Heart left ventricle (tissue), 16 donors: ENCODE results near the gene RPS6KA6. TPM values are rescaled to one million over a fixed set of nuclear protein-coding genes. Genes with fewer than 3 reads are reported as not detected.

Experiments
- ATAC-seq, 4 donors: fragments of 200-7000 bp; cut with Tn5 transposase; one replicate each; pipeline ENCODE4 v1.9.1; 2020 to 2022; ENCODE audit warnings: moderate library complexity in 4 of 4, mild to moderate bottlenecking in 3 of 4, moderate number of reproducible peaks in 1 of 4
- DNase-seq, 5 donors: peaks; one replicate each; pipeline ENCODE4 v3.0.0-alpha.2; 2020
- H3K27ac ChIP-seq, 12 donors: fragments of 200-600 bp; sonication (generic) in 4 of 12; one replicate each; pipeline versions ENCODE4 v1.5.0 to v1.8.0; 2016 to 2022; ENCODE audit warnings: mild to moderate bottlenecking in 2 of 12
- H3K27me3 ChIP-seq, 9 donors: fragments of 200-600 bp; sonication (generic) in 2 of 9; one replicate each; pipeline versions ENCODE4 v1.5.1 to v1.8.0; 2016 to 2022; ENCODE audit warnings: mild to moderate bottlenecking in 3 of 9
- H3K36me3 ChIP-seq, 9 donors: fragments of 200-600 bp; sonication (generic) in 2 of 9; one replicate each; pipeline versions ENCODE4 v1.5.0 to v1.8.0; 2018 to 2022; ENCODE audit warnings: mild to moderate bottlenecking in 2 of 9
- H3K4me1 ChIP-seq, 12 donors: fragments of 200-600 bp; sonication (generic) in 4 of 12; one replicate each; pipeline versions ENCODE4 v1.5.0 to v1.8.0; 2016 to 2022; ENCODE audit warnings: mild to moderate bottlenecking in 3 of 12
- H3K4me3 ChIP-seq, 12 donors: fragments of 200-600 bp; sonication (generic) in 4 of 12; one replicate each; pipeline versions ENCODE4 v1.5.0 to v1.8.0; 2017 to 2022; ENCODE audit warnings: mild to moderate bottlenecking in 9 of 12, moderate library complexity in 4 of 12
- H3K9me3 ChIP-seq, 12 donors: fragments of 200-600 bp; sonication (generic) in 4 of 12; one replicate each; pipeline versions ENCODE4 v1.5.0 to v1.8.0; 2016 to 2022; ENCODE audit warnings: mild to moderate bottlenecking in 1 of 12
- CTCF ChIP-seq, 12 donors: fragments of 200-600 bp; sonication (generic) in 4 of 12; IDR thresholded peaks; one replicate each; pipeline versions ENCODE4 v1.5.0 to v1.8.0; 2018 to 2022; ENCODE audit warnings: antibody characterized with exemption in 12 of 12, mild to moderate bottlenecking in 5 of 12
- POLR2A ChIP-seq, 2 donors: fragments of 450-650 bp; IDR thresholded peaks; one replicate each; pipeline ENCODE4 v1.6.1; 2017; ENCODE audit warnings: antibody characterized with exemption in 2 of 2, mild to moderate bottlenecking in 2 of 2, moderate library complexity in 2 of 2
- WGBS, 4 donors: extraction: QIAGEN DNeasy Blood & Tissue Kit in 2 of 4; methylation state at CpG; one replicate each; pipeline versions ENCODE4 v1.1.5 to v1.1.7; 2013 to 2018; 5-methylcytosine and 5-hydroxymethylcytosine counted together
- intact Hi-C, 10 donors: fragments of 100-400 bp; cut with DNase I; formaldehyde crosslinking; loops; one replicate each; pipeline versions ENCODE4 v1.11.1 to v1.14.2; 2022
- polyA plus RNA-seq, 2 donors: library from polyadenylated mRNA; stranded (reverse); fragments of 200-250 nt; gene quantifications; one replicate each; pipeline ENCODE4 v1.2.3, GENCODE V29; 2013
- total RNA-seq, 9 donors: library from RNA; depleted of rRNA in 2 of 9; stranded (reverse); fragments of >200 nt in 2 of 9; fragmentation: NEBNext Ultra II Directional in 3 of 9; extraction: Animal tissue kit (Norgen Biotek cat#: 25700) in 3 of 9; gene quantifications; one replicate each; pipeline versions ENCODE4 v1.1.0 to v1.2.4, GENCODE V29; 2016 to 2023
- donor health status: ischemic (EF 13 %, LVEDD 7.1; RV severe dilation, severe dysfunction).
- donor health status: healthy with polysubstance abuse.
- donor health status: DM: no; HTN: yes; CAD: no.
- donor health status: DM: no; HTN: no; CAD: no.
- donor health status: ischemic (EF 25% LVEDD 6.9; RV normal size, moderate dysfunction).
- donor health status: ischemic (EF 25% LVEDD 5.7; RV mildly dilated, moderate dysfunction).
- donor health status: healthy.
- donor health status: DM: yes; HTN: yes; CAD: no.
- donor health status: ischemic (EF 35%, LVEDD 5.7; RV mildly dilated, moderate dysfunction).
- donor health status: nonischemic (EF 11% LVEDD 7.7; RV severe dilation, severe dysfunction).
- donor health status: DM: yes; HTN: yes; CAD: no.
- donor health status: PGD.
- donor health status: ischemic (EF 29% LVEDD 5.4; RV normal size, mild dysfunction).
- donor health status: nonischemic (EF 23%, LVEDD 6.1; RV moderate dilation, normal function).

Gene RPS6KA6
- total and polyA plus RNA-seq, 11 donors, result 0.04 to 0.75 (median 0.48) TPM

- H3K27me3 ChIP-seq, result no peaks in the 10 kb centered on the region
- H3K9me3 ChIP-seq, result no peaks in the 10 kb centered on the region
- ATAC-seq (no peak), DNase-seq (no peak)
- no peaks in the 10 kb centered on the region for H3K36me3 ChIP-seq
- no peak for TF ChIP-seq CTCF (IDR thresholded peaks at IDR 0.05)
- TF ChIP-seq POLR2A (IDR thresholded peaks at IDR 0.05), result no peak
- no peaks in the 10 kb centered on the region for H3K4me1 ChIP-seq
- no peak overlapping the region for H3K4me3 ChIP-seq
- H3K27ac ChIP-seq, result no peak overlapping the region
- intact Hi-C loops, result no loop called here
These were observed 12.0 kb downstream of the RPS6KA6 start for GRCh38 chrX:84175958-84176357.

- 67 to 89% (median 82%) methylated on average over 3 of the region's 3 CpGs for WGBS, 4 donors
These were observed 12.7 kb downstream of the RPS6KA6 start for GRCh38 chrX:84175274-84175673.

GRCh38 chrX:84174348-84174747 is 13.7 kb downstream of the RPS6KA6 start:
- no peaks in the 10 kb centered on the region for H3K36me3 ChIP-seq
- no peak for ATAC-seq
- intact Hi-C loops, result no loop called here
- no peaks in the 10 kb centered on the region for H3K27me3 ChIP-seq
- 70 to 81% (median 75%) methylated on average over 2 of the region's 2 CpGs for WGBS, 4 donors
- DNase-seq, result no peak
- no peaks in the 10 kb centered on the region for H3K9me3 ChIP-seq
- TF ChIP-seq CTCF (IDR thresholded peaks at IDR 0.05) (no peak), POLR2A (IDR thresholded peaks at IDR 0.05) (no peak)
- H3K4me1 ChIP-seq, result no peaks in the 10 kb centered on the region
- H3K27ac ChIP-seq, result no peak overlapping the region
- no peak overlapping the region for H3K4me3 ChIP-seq

More at GRCh38 chrX:84175274-84175673, 12.7 kb downstream of the RPS6KA6 start:
- H3K9me3 ChIP-seq, result no peaks in the 10 kb centered on the region
- DNase-seq (no peak), ATAC-seq (no peak)
- intact Hi-C loops, result no loop called here
- no peak overlapping the region for H3K4me3 ChIP-seq
- no peak for TF ChIP-seq CTCF (IDR thresholded peaks at IDR 0.05)
- no peak overlapping the region for H3K27ac ChIP-seq
- H3K4me1 ChIP-seq, result no peaks in the 10 kb centered on the region
- no peaks in the 10 kb centered on the region for H3K36me3 ChIP-seq
- no peaks in the 10 kb centered on the region for H3K27me3 ChIP-seq

GRCh38 chrX:84170931-84171330 is 17.1 kb downstream of the RPS6KA6 start:
- DNase-seq (no peak), ATAC-seq (no peak)
- H3K27ac ChIP-seq, result no peak overlapping the region
- no peaks in the 10 kb centered on the region for H3K36me3 ChIP-seq
- H3K4me1 ChIP-seq, result no peaks in the 10 kb centered on the region
- no peaks in the 10 kb centered on the region for H3K9me3 ChIP-seq
- TF ChIP-seq CTCF (IDR thresholded peaks at IDR 0.05), result no peak
- no peak for TF ChIP-seq POLR2A (IDR thresholded peaks at IDR 0.05)
- no peaks in the 10 kb centered on the region for H3K27me3 ChIP-seq
- H3K4me3 ChIP-seq, result no peak overlapping the region
- intact Hi-C loops, result no loop called here
- 41 to 82% (median 61%) methylated on average over 2 of the region's 2 CpGs for WGBS, 4 donors
